Measurements from ENCODE around the gene PTDSS2.

The PTDSS2 gene

DNA sequence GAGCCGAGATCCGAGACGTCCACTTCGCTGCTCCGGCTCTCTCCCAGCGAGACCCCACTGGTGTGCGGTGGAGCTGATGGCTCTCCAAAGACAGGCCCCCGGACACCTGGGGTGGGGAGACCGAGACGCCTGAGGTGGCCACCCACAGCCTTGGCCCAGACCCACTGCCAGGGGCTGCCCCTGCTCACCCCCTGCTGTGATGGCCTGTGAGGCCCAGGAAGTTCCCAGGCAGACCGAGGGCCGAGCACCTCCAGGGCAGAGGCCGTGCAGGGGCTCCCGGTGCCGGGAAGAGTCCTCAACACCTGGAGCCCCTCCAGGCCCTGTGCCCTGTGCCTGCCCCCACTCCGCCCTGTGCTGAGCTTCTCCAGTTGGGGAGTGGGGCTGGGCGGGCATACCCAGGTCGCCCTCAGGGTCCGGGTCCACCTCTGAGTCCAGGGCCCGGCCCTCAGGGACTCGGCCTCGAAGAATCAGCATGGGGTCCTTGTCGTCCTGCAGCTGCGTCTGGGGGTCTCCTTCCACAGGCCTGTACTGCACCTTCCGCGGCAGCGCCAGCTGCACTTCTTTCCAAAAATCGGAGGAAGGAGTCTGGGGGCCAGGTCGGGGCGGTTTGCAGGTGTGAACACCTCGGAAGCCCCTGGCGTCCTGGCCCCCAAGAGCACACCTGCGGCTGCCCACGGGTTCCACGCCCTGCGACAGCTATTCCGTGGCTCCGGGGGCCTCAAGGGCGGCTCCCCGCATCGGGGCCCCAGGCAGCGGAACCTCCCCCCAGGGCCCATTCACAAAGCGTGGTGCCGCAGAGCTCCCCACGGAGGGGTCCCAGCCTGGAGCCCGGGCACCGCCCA, 43.9 kb upstream of the PTDSS2 start:
- TF ChIP-seq, protein P1, sequence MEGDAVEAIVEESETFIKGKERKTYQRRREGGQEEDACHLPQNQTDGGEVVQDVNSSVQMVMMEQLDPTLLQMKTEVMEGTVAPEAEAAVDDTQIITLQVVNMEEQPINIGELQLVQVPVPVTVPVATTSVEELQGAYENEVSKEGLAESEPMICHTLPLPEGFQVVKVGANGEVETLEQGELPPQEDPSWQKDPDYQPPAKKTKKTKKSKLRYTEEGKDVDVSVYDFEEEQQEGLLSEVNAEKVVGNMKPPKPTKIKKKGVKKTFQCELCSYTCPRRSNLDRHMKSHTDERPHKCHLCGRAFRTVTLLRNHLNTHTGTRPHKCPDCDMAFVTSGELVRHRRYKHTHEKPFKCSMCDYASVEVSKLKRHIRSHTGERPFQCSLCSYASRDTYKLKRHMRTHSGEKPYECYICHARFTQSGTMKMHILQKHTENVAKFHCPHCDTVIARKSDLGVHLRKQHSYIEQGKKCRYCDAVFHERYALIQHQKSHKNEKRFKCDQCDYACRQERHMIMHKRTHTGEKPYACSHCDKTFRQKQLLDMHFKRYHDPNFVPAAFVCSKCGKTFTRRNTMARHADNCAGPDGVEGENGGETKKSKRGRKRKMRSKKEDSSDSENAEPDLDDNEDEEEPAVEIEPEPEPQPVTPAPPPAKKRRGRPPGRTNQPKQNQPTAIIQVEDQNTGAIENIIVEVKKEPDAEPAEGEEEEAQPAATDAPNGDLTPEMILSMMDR (IDR thresholded peaks at IDR 0.05; ENCODE audit: extremely low read depth, insufficient read depth, missing control alignments): no peak
- no peak for DNase-seq (ENCODE audit: low spot score)
- in situ Hi-C loops (cut with MboI; ENCODE audit: low pct_unique_long_range_greater_than_20kb, low sequenced_read_pairs, unreplicated experiment): no loop called here

DNA sequence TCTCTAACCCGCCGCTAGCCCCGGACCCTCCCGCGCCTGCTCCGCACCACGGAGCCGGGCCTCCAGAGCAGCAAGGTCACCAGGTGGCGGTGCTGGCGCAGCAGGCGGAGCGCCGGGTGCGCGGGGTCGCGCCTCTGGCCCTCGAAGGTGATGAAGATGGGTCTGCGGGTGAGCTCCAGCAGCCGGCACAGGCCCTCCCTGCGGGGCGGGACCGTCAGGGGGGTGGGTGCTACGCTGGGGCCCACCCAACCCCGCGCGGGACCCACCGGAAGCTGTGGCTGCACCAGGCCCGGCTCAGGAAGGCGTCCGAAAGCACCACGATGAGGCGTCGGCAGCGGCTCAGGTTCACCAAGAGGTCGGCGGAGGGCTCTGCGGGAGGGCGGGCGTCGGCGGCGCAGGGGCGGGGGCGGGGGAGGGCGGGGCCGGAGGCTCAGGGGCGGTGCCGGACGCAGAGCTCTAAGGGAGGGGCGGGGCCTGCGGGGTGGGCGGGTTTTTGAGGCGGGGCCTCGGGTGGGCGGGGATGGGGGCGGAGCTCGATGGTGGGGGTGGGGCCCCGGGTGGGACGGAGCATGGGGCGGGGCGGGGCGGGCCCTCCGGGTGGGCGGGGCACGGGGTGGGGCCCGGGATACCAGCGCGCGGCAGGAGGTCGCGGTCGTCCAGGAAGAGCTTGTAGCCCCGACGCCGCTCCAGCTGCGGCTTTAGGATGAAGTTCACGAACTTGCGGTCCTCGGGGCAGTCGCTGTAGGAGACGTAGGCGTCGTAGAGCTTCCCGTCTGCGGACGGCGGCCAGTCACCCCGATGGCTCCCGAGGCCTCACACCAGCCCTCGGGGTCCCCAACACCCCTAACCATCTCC, 43.1 kb upstream of the PTDSS2 start:
- in situ Hi-C loops (cut with MboI; ENCODE audit: low pct_unique_long_range_greater_than_20kb, low sequenced_read_pairs, unreplicated experiment): no loop called here
- DNase-seq (ENCODE audit: low spot score): peak; percentile 95
- TF ChIP-seq, protein P1 (IDR thresholded peaks at IDR 0.05; ENCODE audit: extremely low read depth, insufficient read depth, missing control alignments): peak; percentile 38

DNA sequence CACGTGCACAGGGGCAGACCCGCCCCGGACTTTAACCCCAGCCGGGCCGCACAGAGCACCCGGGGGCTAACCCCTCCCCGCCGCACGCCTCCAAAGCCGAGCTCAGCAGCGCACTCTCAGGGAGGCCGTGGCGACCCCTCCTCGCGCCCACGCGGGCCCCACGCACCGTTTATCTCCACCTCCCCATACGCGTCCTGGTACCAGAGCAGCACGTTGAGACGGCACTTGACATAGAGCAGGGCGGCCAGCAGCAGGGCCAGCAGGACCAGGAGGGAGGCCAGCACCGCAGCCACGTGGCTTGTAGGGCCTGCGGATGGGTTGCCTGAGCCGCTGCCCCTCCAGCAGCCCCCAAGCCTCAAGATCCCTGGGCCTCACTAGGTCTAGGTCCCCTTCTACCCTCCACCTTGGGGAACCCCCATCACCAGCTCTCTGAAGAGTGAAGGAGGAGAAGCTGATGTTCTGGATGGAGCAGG, 42.4 kb upstream of the PTDSS2 start:
- in situ Hi-C loops (cut with MboI; ENCODE audit: low pct_unique_long_range_greater_than_20kb, low sequenced_read_pairs, unreplicated experiment): no loop called here
- DNase-seq (ENCODE audit: low spot score): no peak
- TF ChIP-seq, protein P1 (IDR thresholded peaks at IDR 0.05; ENCODE audit: extremely low read depth, insufficient read depth, missing control alignments): no peak

DNA sequence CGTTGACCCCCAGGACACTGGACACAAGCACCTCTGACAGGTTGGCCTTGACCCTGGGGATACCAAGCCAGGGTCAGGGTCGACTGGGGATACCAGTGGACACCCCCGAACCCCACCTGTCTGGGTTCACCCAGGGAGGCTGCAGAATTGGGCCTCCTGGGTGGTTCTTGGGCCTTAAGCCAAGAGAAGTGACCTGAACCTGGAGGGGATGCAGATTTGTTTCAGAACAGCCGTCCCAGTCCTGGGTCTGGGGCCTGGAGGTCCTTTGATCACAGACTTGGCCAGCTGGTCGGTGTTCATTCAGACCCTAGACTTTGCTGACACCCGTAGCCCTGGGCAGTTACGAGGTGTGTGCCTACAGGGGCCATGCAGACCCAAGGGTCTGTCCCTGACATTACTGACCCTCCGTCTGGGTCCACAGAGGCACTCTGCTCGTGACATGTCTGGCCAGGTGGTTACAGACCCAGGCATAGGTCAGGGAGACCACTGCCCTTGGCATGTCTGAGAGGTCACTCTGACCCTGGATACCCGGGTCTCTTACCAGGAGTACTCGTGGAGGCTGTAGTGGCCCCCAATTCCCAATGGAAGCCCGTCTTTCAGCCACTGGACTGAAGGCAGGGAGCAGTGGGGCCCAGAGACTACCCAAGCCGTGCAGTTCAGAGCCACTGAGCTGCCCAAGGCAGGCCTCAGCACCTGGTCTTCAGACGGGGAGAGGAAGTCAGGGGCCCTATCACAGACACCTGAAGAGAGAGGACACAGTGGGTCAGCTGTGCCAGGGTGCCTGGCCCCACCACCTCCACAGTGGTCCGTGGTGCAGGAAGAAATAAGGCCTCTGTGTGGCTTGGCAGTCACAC, 41.7 kb upstream of the PTDSS2 start:
- in situ Hi-C loops (cut with MboI; ENCODE audit: low pct_unique_long_range_greater_than_20kb, low sequenced_read_pairs, unreplicated experiment): no loop called here
- TF ChIP-seq, protein P1 (IDR thresholded peaks at IDR 0.05; ENCODE audit: extremely low read depth, insufficient read depth, missing control alignments): no peak
- DNase-seq (ENCODE audit: low spot score): no peak

DNA sequence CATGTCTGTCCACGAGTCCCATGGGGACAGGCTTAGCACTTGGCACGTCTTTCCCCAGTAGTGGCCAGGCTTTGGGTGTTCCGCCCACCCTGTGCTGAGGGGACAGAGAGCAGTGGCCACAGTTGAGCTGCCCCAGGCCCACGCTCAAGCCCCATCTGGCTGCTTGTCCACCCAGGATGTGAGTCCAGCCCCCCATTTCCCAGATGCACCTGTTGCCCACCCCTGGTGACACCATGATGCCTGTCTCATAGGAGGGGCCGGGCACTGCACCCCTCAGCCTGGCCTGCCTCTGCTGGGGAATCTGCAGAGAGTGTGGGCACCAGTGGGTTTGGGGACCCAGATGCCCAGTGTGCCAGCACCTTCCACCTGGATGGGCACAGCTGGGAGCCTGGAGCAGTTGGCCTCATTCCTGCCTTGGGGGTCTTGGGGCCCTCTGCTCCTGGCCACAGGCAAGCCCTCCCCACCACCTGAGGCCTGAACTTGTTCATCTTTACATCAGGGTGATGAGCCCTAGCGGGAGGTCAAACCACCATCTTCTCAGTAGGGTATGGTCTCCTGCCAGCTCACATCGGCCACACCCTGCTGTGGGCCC, 41.0 kb upstream of the PTDSS2 start:
- TF ChIP-seq, protein P1 (IDR thresholded peaks at IDR 0.05; ENCODE audit: extremely low read depth, insufficient read depth, missing control alignments): no peak
- DNase-seq (ENCODE audit: low spot score): no peak
- in situ Hi-C loops (cut with MboI; ENCODE audit: low pct_unique_long_range_greater_than_20kb, low sequenced_read_pairs, unreplicated experiment): no loop called here

Measured in GM13977 (cell line).